H9 (cell line): Measurements from ENCODE around the gene SMAD7. TPM values are rescaled to one million over a fixed set of nuclear protein-coding genes. Genes with fewer than 3 reads are reported as not detected.

ENCODE experiments used
- DNase-seq: peaks from one replicate; pipeline ENCODE4 v3.0.0-alpha.2; 2017
- H2AFZ ChIP-seq: one replicate; pipeline ENCODE4 v1.6.1; 2013; ENCODE audit warnings: mild to moderate bottlenecking, low read length, control low read depth, moderate library complexity
- H2AK5ac ChIP-seq: 2 replicates; pipeline ENCODE4 v1.6.1; 2013; ENCODE audit warnings: low read length, control low read depth, mixed read lengths; ENCODE audit not compliant: insufficient read length
- H2BK120ac ChIP-seq: one replicate; pipeline ENCODE4 v1.6.1; 2013; ENCODE audit warnings: low read depth, mild to moderate bottlenecking, low read length, control low read depth, inconsistent platforms; ENCODE audit not compliant: poor library complexity, severe bottlenecking
- H2BK12ac ChIP-seq: 2 replicates; pipeline ENCODE4 v1.6.1; 2013; ENCODE audit warnings: low read length, control low read depth, mixed read lengths, low read depth; ENCODE audit not compliant: insufficient read length
- H2BK15ac ChIP-seq: 2 replicates; pipeline ENCODE4 v1.6.1; 2013; ENCODE audit warnings: low read depth, low read length, control low read depth
- H2BK20ac ChIP-seq: one replicate; pipeline ENCODE4 v1.6.1; 2013; ENCODE audit warnings: low read depth, mild to moderate bottlenecking, low read length, control low read depth, inconsistent platforms; ENCODE audit not compliant: poor library complexity, severe bottlenecking
- H2BK5ac ChIP-seq: 2 replicates; pipeline ENCODE4 v1.6.1; 2013; ENCODE audit warnings: low read length, control low read depth, mixed read lengths; ENCODE audit not compliant: insufficient read length
- H3K14ac ChIP-seq: 2 replicates; pipeline ENCODE4 v1.6.1; 2013; ENCODE audit warnings: low read length, control low read depth; ENCODE audit not compliant: insufficient read depth
- H3K18ac ChIP-seq: 2 replicates; pipeline ENCODE4 v1.6.1; 2013; ENCODE audit warnings: low read depth, mild to moderate bottlenecking, mixed read lengths, low read length, control low read depth; ENCODE audit not compliant: insufficient read length
- H3K23ac ChIP-seq: 2 replicates; pipeline ENCODE4 v1.6.1; 2013; ENCODE audit warnings: low read length, control low read depth, mixed read lengths, low read depth; ENCODE audit not compliant: insufficient read length
- H3K23me2 ChIP-seq: 2 replicates; pipeline ENCODE4 v1.6.1; 2013; ENCODE audit warnings: low read depth, mild to moderate bottlenecking, mixed read lengths, low read length, control low read depth; ENCODE audit not compliant: insufficient read length, poor library complexity, severe bottlenecking
- H3K27ac ChIP-seq: 2 replicates; pipeline ENCODE4 v1.5.1; 2013; ENCODE audit warnings: low read length, control low read depth, mixed read lengths, low read depth; ENCODE audit not compliant: insufficient read length
- H3K27me3 ChIP-seq: 2 replicates; pipeline ENCODE4 v1.6.1; 2013; ENCODE audit warnings: low read length, control low read depth, inconsistent platforms; ENCODE audit not compliant: insufficient read depth
- H3K4ac ChIP-seq: 2 replicates; pipeline ENCODE4 v1.6.1; 2013; ENCODE audit warnings: low read depth, mild to moderate bottlenecking, control low read depth, inconsistent platforms, low read length, moderate library complexity
- H3K4me1 ChIP-seq: 2 replicates; pipeline ENCODE4 v1.6.1; 2013; ENCODE audit warnings: low read length, control low read depth, inconsistent platforms; ENCODE audit not compliant: insufficient read depth
- H3K4me2 ChIP-seq: 2 replicates; pipeline ENCODE4 v1.6.1; 2013; ENCODE audit warnings: low read length, control low read depth, mixed read lengths; ENCODE audit not compliant: insufficient read length, insufficient read depth
- H3K56ac ChIP-seq: 2 replicates; pipeline ENCODE4 v1.6.1; 2013; ENCODE audit warnings: low read depth, mild to moderate bottlenecking, mixed read lengths, low read length, control low read depth; ENCODE audit not compliant: insufficient read length
- H3K79me1 ChIP-seq: 2 replicates; pipeline ENCODE4 v1.6.1; 2013; ENCODE audit warnings: low read depth, mild to moderate bottlenecking, moderate library complexity, low read length, control low read depth, inconsistent platforms; ENCODE audit not compliant: insufficient read depth, poor library complexity, severe bottlenecking
- H3K79me2 ChIP-seq: 2 replicates; pipeline ENCODE4 v1.6.1; 2013; ENCODE audit warnings: low read length, control low read depth, inconsistent platforms; ENCODE audit not compliant: insufficient read depth
- H3K9ac ChIP-seq: 2 replicates; pipeline ENCODE4 v1.6.1; 2013; ENCODE audit warnings: low read length, control low read depth, mixed read lengths; ENCODE audit not compliant: insufficient read length; ENCODE audit errors: extremely low read depth
- H3K9me3 ChIP-seq: one replicate; pipeline ENCODE4 v1.6.1; 2013; ENCODE audit warnings: low read depth, low read length, inconsistent platforms; ENCODE audit not compliant: control insufficient read depth
- H3T11ph ChIP-seq: one replicate; pipeline ENCODE4 v1.6.1; 2013; ENCODE audit warnings: mild to moderate bottlenecking, low read length, control low read depth, inconsistent platforms
- H4K20me1 ChIP-seq: one replicate; pipeline ENCODE4 v1.6.1; 2013; ENCODE audit not compliant: control insufficient read depth, insufficient read length, insufficient read depth
- H4K5ac ChIP-seq: 2 replicates; pipeline ENCODE4 v1.6.1; 2013; ENCODE audit warnings: low read depth, mild to moderate bottlenecking, mixed read lengths, low read length, control low read depth; ENCODE audit not compliant: insufficient read length
- H4K8ac ChIP-seq: replicated peaks from 2 replicates; pipeline ENCODE4 v1.6.1; 2013; ENCODE audit warnings: low read length, control low read depth, mixed read lengths, low read depth; ENCODE audit not compliant: insufficient read length
- H4K91ac ChIP-seq: 2 replicates; pipeline ENCODE4 v1.6.1; 2013; ENCODE audit warnings: low read depth, mild to moderate bottlenecking, moderate library complexity, mixed read lengths, low read length, control low read depth; ENCODE audit not compliant: insufficient read length
- H3K27ac Mint-ChIP-seq, 3 experiments: 2 replicates in 2 of 3; 3 replicates in 1 of 3; pipeline ENCODE4 v1.8.0; 2020 to 2021; ENCODE audit warnings: mixed read lengths in 3 of 3, mild to moderate bottlenecking in 1 of 3, moderate library complexity in 1 of 3
- H3K27me3 Mint-ChIP-seq: 2 replicates; pipeline ENCODE4 v1.8.0; 2021; ENCODE audit warnings: low read depth, mild to moderate bottlenecking, moderate library complexity, mixed read lengths
- H3K36me3 Mint-ChIP-seq, 3 experiments: 2 replicates in 2 of 3; 3 replicates in 1 of 3; pipeline ENCODE4 v1.8.0; 2020 to 2021; ENCODE audit warnings: low read depth in 3 of 3, mixed read lengths in 3 of 3; ENCODE audit not compliant: insufficient read depth in 1 of 3
- H3K4me1 Mint-ChIP-seq, 2 experiments: 2 replicates each; pipeline ENCODE4 v1.8.0; 2020; ENCODE audit warnings: mixed read lengths in 2 of 2
- H3K4me3 Mint-ChIP-seq, 2 experiments: 2 replicates in 1 of 2; 3 replicates in 1 of 2; pipeline ENCODE4 v1.8.0; 2020 to 2021; ENCODE audit warnings: mild to moderate bottlenecking in 2 of 2, mixed read lengths in 2 of 2, moderate library complexity in 1 of 2
- H3K9me3 Mint-ChIP-seq, 2 experiments: 2 replicates in 1 of 2; 3 replicates in 1 of 2; pipeline ENCODE4 v1.8.0; 2020; ENCODE audit warnings: mild to moderate bottlenecking in 2 of 2, mixed read lengths in 2 of 2, moderate library complexity in 1 of 2
- WGBS: extraction: QIAGEN DNeasy Blood & Tissue Kit; methylation state at CpG from one replicate; pipeline ENCODE4 v1.1.7; 2013; ENCODE audit warnings: missing lambda C conversion rate, low lambda C conversion rate, mixed read lengths; ENCODE audit not compliant: insufficient read length; ENCODE audit errors: extremely low coverage; 5-methylcytosine and 5-hydroxymethylcytosine counted together
- total RNA-seq: library from RNA; stranded (reverse); gene quantifications from 2 replicates; pipeline ENCODE4 v1.2.1, GENCODE V29; 2021
- TF ChIP-seq, protein P1 (sequence below): fragments of 200-600 bp; sonication (generic); conservative IDR thresholded peaks from 3 replicates; pipeline ENCODE4 v1.8.0; 2021; ENCODE audit warnings: antibody characterized with exemption, mild to moderate bottlenecking

Gene SMAD7
- total RNA-seq, 1 experiment from 2014 or later, result 27.7 TPM

DNA sequence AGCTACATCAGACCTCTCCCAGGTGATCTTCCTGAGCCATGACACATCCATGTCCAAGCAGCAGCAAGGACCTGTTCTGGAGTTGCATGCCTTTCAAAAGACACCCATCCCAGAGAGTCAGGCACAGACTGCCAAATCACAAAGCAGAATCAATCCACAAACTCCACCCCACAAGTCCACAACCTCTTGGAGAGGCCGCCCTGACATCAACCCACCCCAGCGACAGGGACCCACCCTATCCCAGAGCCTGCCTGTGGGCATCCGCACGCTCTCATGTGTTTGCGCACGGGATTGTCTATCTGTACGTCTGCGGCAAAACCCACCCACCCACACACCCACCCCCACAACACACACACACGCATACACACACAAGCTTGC lies 11.9 kb downstream of the SMAD7 start:
- H3K9me3 ChIP-seq, result no peaks in the 10 kb centered on the region
- peaks cover 91% of the 10 kb centered on the region for H3K79me2 ChIP-seq
- H2BK15ac ChIP-seq, result no peak overlapping the region
- H3K9ac ChIP-seq, result no peak overlapping the region
- H3K36me3 Mint-ChIP-seq, result peaks cover 17 to 75% (median 34%) of the 10 kb centered on the region in 3 experiments
- no peak overlapping the region for H2BK12ac ChIP-seq
- no peak overlapping the region for H3K56ac ChIP-seq
- peaks cover 85 to 91% of the 10 kb centered on the region in 2 experiments for H3K4me1 Mint-ChIP-seq
- peak overlapping the region in 1 of 2 experiments; percentile 43; a peak in 1 of 5 replicates for H3K4me3 Mint-ChIP-seq
- H3K14ac ChIP-seq, result no peak overlapping the region
- H3K27me3 ChIP-seq, result no peaks in the 10 kb centered on the region
- H3K23me2 ChIP-seq, result no peaks in the 10 kb centered on the region
- no peak overlapping the region for H2BK20ac ChIP-seq
- H3K18ac ChIP-seq, result no peak overlapping the region
- no peak overlapping the region for H2BK5ac ChIP-seq
- H3K4ac ChIP-seq, result no peak overlapping the region
- TF ChIP-seq, protein P1, sequence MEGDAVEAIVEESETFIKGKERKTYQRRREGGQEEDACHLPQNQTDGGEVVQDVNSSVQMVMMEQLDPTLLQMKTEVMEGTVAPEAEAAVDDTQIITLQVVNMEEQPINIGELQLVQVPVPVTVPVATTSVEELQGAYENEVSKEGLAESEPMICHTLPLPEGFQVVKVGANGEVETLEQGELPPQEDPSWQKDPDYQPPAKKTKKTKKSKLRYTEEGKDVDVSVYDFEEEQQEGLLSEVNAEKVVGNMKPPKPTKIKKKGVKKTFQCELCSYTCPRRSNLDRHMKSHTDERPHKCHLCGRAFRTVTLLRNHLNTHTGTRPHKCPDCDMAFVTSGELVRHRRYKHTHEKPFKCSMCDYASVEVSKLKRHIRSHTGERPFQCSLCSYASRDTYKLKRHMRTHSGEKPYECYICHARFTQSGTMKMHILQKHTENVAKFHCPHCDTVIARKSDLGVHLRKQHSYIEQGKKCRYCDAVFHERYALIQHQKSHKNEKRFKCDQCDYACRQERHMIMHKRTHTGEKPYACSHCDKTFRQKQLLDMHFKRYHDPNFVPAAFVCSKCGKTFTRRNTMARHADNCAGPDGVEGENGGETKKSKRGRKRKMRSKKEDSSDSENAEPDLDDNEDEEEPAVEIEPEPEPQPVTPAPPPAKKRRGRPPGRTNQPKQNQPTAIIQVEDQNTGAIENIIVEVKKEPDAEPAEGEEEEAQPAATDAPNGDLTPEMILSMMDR, result no peak
- H3K4me1 ChIP-seq, result peaks cover 3% of the 10 kb centered on the region; the same call in 1 of the 2 replicates
- no peak overlapping the region for H3K27ac Mint-ChIP-seq
- no peak overlapping the region for H3K27ac ChIP-seq
- no peaks in the 10 kb centered on the region for H3K79me1 ChIP-seq
- no peak overlapping the region for H2BK120ac ChIP-seq
- H3T11ph ChIP-seq, result no peak overlapping the region
- no CpG with 5 or more reads among the region's 9 CpGs for WGBS
- no peaks in the 10 kb centered on the region for H3K27me3 Mint-ChIP-seq
- no peak overlapping the region for H2AFZ ChIP-seq
- H2AK5ac ChIP-seq, result no peak overlapping the region
- no peaks in the 10 kb centered on the region for H3K9me3 Mint-ChIP-seq
- no peak overlapping the region for H4K5ac ChIP-seq
- H3K4me2 ChIP-seq, result no peak overlapping the region
- no peaks in the 10 kb centered on the region for H4K20me1 ChIP-seq
- H4K8ac ChIP-seq, result no peak overlapping the region
- H3K23ac ChIP-seq, result no peak overlapping the region
- no peak overlapping the region for H4K91ac ChIP-seq
- DNase-seq, result no peak
